GM23338 (cell line): ENCODE results near the gene DNAH8. TPM values are rescaled to one million over a fixed set of nuclear protein-coding genes. Genes with fewer than 3 reads are reported as not detected.

Experiments
- ATAC-seq: fragments of 200-7000 bp; cut with Tn5 transposase; 3 replicates; pipeline ENCODE4 v1.9.1; 2020
- DNase-seq: peaks from one replicate; pipeline ENCODE4 v3.0.0-alpha.2; 2015; ENCODE audit warnings: low spot score
- H2AFZ ChIP-seq: fragments of 200-600 bp; sonication (generic); 2 replicates; pipeline ENCODE4 v1.8.0; 2016; ENCODE audit warnings: antibody characterized with exemption, mild to moderate bottlenecking, moderate library complexity
- H3F3A ChIP-seq: fragments of 200-600 bp; sonication (generic); replicated peaks from 2 replicates; pipeline ENCODE4 v1.8.0; 2017; ENCODE audit warnings: antibody characterized with exemption, mixed run types, low read depth
- H3K27ac ChIP-seq: fragments of 200-600 bp; sonication (generic); 2 replicates; pipeline ENCODE4 v1.6.1; 2016; ENCODE audit warnings: low read depth
- H3K27me3 ChIP-seq: fragments of 200-600 bp; sonication (generic); 2 replicates; pipeline ENCODE4 v1.8.0; 2016; ENCODE audit warnings: mild to moderate bottlenecking, mixed run types, moderate library complexity; ENCODE audit not compliant: insufficient read depth
- H3K36me3 ChIP-seq: fragments of 200-600 bp; sonication (generic); 2 replicates; pipeline ENCODE4 v1.8.0; 2016; ENCODE audit warnings: mild to moderate bottlenecking; ENCODE audit not compliant: insufficient read depth
- H3K4me1 ChIP-seq: fragments of 200-600 bp; sonication (generic); 2 replicates; pipeline ENCODE4 v1.8.0; 2016; ENCODE audit warnings: mild to moderate bottlenecking, moderate library complexity; ENCODE audit not compliant: insufficient read depth
- H3K4me2 ChIP-seq: fragments of 200-600 bp; sonication (generic); 2 replicates; pipeline ENCODE4 v1.7.1; 2017; ENCODE audit warnings: mixed run types
- H3K4me3 ChIP-seq: fragments of 200-600 bp; sonication (generic); 2 replicates; pipeline ENCODE4 v1.6.1; 2016; ENCODE audit warnings: mixed run types
- H3K79me2 ChIP-seq: fragments of 200-600 bp; sonication (generic); replicated peaks from 2 replicates; pipeline ENCODE4 v1.8.0; 2017; ENCODE audit warnings: mild to moderate bottlenecking; ENCODE audit not compliant: insufficient read depth
- H3K9me2 ChIP-seq: fragments of 200-600 bp; sonication (generic); 2 replicates; pipeline ENCODE4 v1.8.0; 2017; ENCODE audit not compliant: insufficient read depth
- H4K20me1 ChIP-seq: fragments of 200-600 bp; sonication (generic); replicated peaks from 2 replicates; pipeline ENCODE4 v1.8.0; 2017; ENCODE audit warnings: mild to moderate bottlenecking; ENCODE audit not compliant: insufficient read depth
- H3K27ac Mint-ChIP-seq: 2 replicates; pipeline ENCODE4 v1.8.0; 2020; ENCODE audit warnings: inconsistent platforms, mild to moderate bottlenecking, moderate library complexity, mixed read lengths
- H3K27me3 Mint-ChIP-seq: 3 replicates; pipeline ENCODE4 v1.8.0; 2022; ENCODE audit warnings: low read depth, mild to moderate bottlenecking, moderate library complexity, mixed read lengths, inconsistent platforms; ENCODE audit not compliant: insufficient read depth, poor library complexity
- H3K36me3 Mint-ChIP-seq: 3 replicates; pipeline ENCODE4 v1.8.0; 2021; ENCODE audit warnings: low read depth, mild to moderate bottlenecking, inconsistent platforms, moderate library complexity, mixed read lengths
- H3K4me1 Mint-ChIP-seq: 3 replicates; pipeline ENCODE4 v1.8.0; 2020; ENCODE audit warnings: mild to moderate bottlenecking, inconsistent platforms, mixed read lengths
- H3K4me3 Mint-ChIP-seq: 3 replicates; pipeline ENCODE4 v1.8.0; 2021; ENCODE audit warnings: moderate library complexity, mild to moderate bottlenecking, inconsistent platforms, mixed read lengths
- H3K9me3 Mint-ChIP-seq: 3 replicates; pipeline ENCODE4 v1.8.0; 2020; ENCODE audit warnings: moderate library complexity, mild to moderate bottlenecking, inconsistent platforms, mixed read lengths
- CREB1 ChIP-seq: fragments of 250-450 bp; sonication (Bioruptor Pico); IDR thresholded peaks from 2 replicates; pipeline ENCODE4 v1.5.0; 2020; ENCODE audit warnings: low read depth, mild to moderate bottlenecking, moderate library complexity
- EZH2 ChIP-seq: fragments of 200-600 bp; sonication (generic); IDR thresholded peaks from one replicate; pipeline ENCODE4 v1.8.0; 2017; ENCODE audit warnings: antibody characterized with exemption, mild to moderate bottlenecking, low read depth; ENCODE audit not compliant: unreplicated experiment
- EZH2phosphoT487 ChIP-seq: fragments of 200-600 bp; sonication (generic); IDR thresholded peaks from one replicate; pipeline ENCODE4 v1.8.1; 2018; ENCODE audit warnings: antibody characterized with exemption; ENCODE audit not compliant: unreplicated experiment
- JUNB ChIP-seq: IDR thresholded peaks from one replicate; pipeline ENCODE4 v1.6.1; 2016; ENCODE audit warnings: antibody characterized with exemption; ENCODE audit not compliant: unreplicated experiment
- NANOG ChIP-seq: IDR thresholded peaks from 2 replicates; pipeline ENCODE4 v1.6.1; 2016; ENCODE audit warnings: antibody characterized with exemption, borderline replicate concordance
- POLR2AphosphoS5 ChIP-seq: IDR thresholded peaks from 2 replicates; pipeline ENCODE4 v1.6.1; 2016; ENCODE audit warnings: antibody characterized with exemption, low read depth
- STAT1 ChIP-seq: IDR thresholded peaks from one replicate; pipeline ENCODE4 v1.6.1; 2016; ENCODE audit warnings: antibody characterized with exemption; ENCODE audit not compliant: unreplicated experiment
- ZNF114 ChIP-seq: fragments of 250-450 bp; sonication (Bioruptor Pico); IDR thresholded peaks from 2 replicates; pipeline ENCODE4 v1.5.0; 2020; ENCODE audit warnings: mild to moderate bottlenecking, moderate library complexity
- ZNF331 ChIP-seq: fragments of 250-450 bp; sonication (Bioruptor Pico); IDR thresholded peaks from 2 replicates; pipeline ENCODE4 v1.5.0; 2020; ENCODE audit warnings: low read depth, mild to moderate bottlenecking, moderate library complexity
- polyA plus RNA-seq: library from polyadenylated mRNA; unstranded; fragments of >200 nt; fragmentation: Nextera tagmentation; extraction: Ambion mirVana; gene quantifications from 2 replicates; pipeline ENCODE4 v1.2.1, GENCODE V29; 2016
- total RNA-seq: library from RNA; depleted of rRNA; stranded (reverse); fragments of >200 nt; shearing (Covaris generic); gene quantifications from 2 replicates; pipeline ENCODE4 v1.2.3, GENCODE V29; 2014
- TF ChIP-seq, protein P1 (sequence below): IDR thresholded peaks from 2 replicates; pipeline ENCODE4 v1.6.1; 2016; ENCODE audit warnings: antibody characterized with exemption
- TF ChIP-seq, protein P2 (sequence below): IDR thresholded peaks from one replicate; pipeline ENCODE4 v1.6.1; 2018; ENCODE audit warnings: antibody characterized with exemption; ENCODE audit not compliant: unreplicated experiment
- TF ChIP-seq, protein P3 (sequence below): fragments of 250-450 bp; sonication (Bioruptor Pico); IDR thresholded peaks from 2 replicates; pipeline ENCODE4 v1.5.0; 2020; ENCODE audit warnings: mild to moderate bottlenecking, moderate library complexity
- TF ChIP-seq, protein P4 (sequence below), 2 experiments: fragments of 200-600 bp in 1 of 2; sonication (generic) in 1 of 2; conservative IDR thresholded peaks; 2 replicates each; pipeline versions ENCODE4 v1.5.1 to v1.6.1; 2016 to 2017; ENCODE audit warnings: antibody characterized with exemption in 2 of 2, low read depth in 2 of 2, mild to moderate bottlenecking in 2 of 2, moderate library complexity in 1 of 2

The DNAH8 gene
- total and polyA plus RNA-seq, 2 experiments from 2014 or later, result 0.02 TPM; not detected in 1

DNA sequence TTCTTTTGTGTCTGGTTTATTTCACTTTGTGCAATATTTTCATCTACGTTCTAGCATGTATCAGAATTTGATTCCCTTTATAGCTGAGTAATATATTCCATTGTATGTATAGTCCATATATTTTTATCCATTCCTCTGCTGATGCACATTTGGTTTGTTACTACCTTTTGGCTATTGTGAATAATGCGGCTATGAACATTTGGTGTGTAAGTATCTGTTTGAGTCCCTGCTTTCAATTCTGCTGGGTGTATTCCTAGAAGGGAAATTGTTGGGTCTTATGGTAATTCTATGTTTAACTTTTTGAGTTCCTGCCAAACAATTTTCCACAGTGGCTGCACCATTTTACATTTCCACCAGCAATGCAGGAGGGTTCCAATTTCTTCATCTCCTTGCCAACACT, 52.4 kb downstream of the DNAH8 start:
- H3K36me3 Mint-ChIP-seq, result no peaks in the 10 kb centered on the region
- H4K20me1 ChIP-seq, result no peaks in the 10 kb centered on the region
- no peaks in the 10 kb centered on the region for H3F3A ChIP-seq
- no peak overlapping the region for H3K4me2 ChIP-seq
- DNase-seq (no peak), ATAC-seq (no peak)
- peaks cover 7% of the 10 kb centered on the region; the same call in 1 of the 2 replicates for H3K4me1 ChIP-seq
- no peaks in the 10 kb centered on the region for H3K27me3 ChIP-seq
- H3K4me1 Mint-ChIP-seq, result peaks cover 15% of the 10 kb centered on the region; the same call in 2 of the 3 replicates
- H2AFZ ChIP-seq, result no peak overlapping the region
- no peak overlapping the region for H3K27ac Mint-ChIP-seq
- no peaks in the 10 kb centered on the region for H3K79me2 ChIP-seq
- H3K9me3 Mint-ChIP-seq, result no peaks in the 10 kb centered on the region; the same call in 2 of the 3 replicates
- H3K4me3 ChIP-seq, result no peak overlapping the region
- H3K9me2 ChIP-seq, result no peaks in the 10 kb centered on the region
- TF ChIP-seq, protein P1, sequence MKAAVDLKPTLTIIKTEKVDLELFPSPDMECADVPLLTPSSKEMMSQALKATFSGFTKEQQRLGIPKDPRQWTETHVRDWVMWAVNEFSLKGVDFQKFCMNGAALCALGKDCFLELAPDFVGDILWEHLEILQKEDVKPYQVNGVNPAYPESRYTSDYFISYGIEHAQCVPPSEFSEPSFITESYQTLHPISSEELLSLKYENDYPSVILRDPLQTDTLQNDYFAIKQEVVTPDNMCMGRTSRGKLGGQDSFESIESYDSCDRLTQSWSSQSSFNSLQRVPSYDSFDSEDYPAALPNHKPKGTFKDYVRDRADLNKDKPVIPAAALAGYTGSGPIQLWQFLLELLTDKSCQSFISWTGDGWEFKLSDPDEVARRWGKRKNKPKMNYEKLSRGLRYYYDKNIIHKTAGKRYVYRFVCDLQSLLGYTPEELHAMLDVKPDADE, result no peak
- TF ChIP-seq, protein P2, sequence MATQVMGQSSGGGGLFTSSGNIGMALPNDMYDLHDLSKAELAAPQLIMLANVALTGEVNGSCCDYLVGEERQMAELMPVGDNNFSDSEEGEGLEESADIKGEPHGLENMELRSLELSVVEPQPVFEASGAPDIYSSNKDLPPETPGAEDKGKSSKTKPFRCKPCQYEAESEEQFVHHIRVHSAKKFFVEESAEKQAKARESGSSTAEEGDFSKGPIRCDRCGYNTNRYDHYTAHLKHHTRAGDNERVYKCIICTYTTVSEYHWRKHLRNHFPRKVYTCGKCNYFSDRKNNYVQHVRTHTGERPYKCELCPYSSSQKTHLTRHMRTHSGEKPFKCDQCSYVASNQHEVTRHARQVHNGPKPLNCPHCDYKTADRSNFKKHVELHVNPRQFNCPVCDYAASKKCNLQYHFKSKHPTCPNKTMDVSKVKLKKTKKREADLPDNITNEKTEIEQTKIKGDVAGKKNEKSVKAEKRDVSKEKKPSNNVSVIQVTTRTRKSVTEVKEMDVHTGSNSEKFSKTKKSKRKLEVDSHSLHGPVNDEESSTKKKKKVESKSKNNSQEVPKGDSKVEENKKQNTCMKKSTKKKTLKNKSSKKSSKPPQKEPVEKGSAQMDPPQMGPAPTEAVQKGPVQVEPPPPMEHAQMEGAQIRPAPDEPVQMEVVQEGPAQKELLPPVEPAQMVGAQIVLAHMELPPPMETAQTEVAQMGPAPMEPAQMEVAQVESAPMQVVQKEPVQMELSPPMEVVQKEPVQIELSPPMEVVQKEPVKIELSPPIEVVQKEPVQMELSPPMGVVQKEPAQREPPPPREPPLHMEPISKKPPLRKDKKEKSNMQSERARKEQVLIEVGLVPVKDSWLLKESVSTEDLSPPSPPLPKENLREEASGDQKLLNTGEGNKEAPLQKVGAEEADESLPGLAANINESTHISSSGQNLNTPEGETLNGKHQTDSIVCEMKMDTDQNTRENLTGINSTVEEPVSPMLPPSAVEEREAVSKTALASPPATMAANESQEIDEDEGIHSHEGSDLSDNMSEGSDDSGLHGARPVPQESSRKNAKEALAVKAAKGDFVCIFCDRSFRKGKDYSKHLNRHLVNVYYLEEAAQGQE, result no peak
- TF ChIP-seq POLR2AphosphoS5 (no peak), EZH2phosphoT487 (no peak), CREB1 (CRISPR knock-in tag) (no peak), ZNF114 (CRISPR knock-in tag) (no peak), JUNB (no peak), ZNF331 (CRISPR knock-in tag) (no peak), NANOG (no peak), STAT1 (no peak), EZH2 (no peak)
- TF ChIP-seq, protein P3, sequence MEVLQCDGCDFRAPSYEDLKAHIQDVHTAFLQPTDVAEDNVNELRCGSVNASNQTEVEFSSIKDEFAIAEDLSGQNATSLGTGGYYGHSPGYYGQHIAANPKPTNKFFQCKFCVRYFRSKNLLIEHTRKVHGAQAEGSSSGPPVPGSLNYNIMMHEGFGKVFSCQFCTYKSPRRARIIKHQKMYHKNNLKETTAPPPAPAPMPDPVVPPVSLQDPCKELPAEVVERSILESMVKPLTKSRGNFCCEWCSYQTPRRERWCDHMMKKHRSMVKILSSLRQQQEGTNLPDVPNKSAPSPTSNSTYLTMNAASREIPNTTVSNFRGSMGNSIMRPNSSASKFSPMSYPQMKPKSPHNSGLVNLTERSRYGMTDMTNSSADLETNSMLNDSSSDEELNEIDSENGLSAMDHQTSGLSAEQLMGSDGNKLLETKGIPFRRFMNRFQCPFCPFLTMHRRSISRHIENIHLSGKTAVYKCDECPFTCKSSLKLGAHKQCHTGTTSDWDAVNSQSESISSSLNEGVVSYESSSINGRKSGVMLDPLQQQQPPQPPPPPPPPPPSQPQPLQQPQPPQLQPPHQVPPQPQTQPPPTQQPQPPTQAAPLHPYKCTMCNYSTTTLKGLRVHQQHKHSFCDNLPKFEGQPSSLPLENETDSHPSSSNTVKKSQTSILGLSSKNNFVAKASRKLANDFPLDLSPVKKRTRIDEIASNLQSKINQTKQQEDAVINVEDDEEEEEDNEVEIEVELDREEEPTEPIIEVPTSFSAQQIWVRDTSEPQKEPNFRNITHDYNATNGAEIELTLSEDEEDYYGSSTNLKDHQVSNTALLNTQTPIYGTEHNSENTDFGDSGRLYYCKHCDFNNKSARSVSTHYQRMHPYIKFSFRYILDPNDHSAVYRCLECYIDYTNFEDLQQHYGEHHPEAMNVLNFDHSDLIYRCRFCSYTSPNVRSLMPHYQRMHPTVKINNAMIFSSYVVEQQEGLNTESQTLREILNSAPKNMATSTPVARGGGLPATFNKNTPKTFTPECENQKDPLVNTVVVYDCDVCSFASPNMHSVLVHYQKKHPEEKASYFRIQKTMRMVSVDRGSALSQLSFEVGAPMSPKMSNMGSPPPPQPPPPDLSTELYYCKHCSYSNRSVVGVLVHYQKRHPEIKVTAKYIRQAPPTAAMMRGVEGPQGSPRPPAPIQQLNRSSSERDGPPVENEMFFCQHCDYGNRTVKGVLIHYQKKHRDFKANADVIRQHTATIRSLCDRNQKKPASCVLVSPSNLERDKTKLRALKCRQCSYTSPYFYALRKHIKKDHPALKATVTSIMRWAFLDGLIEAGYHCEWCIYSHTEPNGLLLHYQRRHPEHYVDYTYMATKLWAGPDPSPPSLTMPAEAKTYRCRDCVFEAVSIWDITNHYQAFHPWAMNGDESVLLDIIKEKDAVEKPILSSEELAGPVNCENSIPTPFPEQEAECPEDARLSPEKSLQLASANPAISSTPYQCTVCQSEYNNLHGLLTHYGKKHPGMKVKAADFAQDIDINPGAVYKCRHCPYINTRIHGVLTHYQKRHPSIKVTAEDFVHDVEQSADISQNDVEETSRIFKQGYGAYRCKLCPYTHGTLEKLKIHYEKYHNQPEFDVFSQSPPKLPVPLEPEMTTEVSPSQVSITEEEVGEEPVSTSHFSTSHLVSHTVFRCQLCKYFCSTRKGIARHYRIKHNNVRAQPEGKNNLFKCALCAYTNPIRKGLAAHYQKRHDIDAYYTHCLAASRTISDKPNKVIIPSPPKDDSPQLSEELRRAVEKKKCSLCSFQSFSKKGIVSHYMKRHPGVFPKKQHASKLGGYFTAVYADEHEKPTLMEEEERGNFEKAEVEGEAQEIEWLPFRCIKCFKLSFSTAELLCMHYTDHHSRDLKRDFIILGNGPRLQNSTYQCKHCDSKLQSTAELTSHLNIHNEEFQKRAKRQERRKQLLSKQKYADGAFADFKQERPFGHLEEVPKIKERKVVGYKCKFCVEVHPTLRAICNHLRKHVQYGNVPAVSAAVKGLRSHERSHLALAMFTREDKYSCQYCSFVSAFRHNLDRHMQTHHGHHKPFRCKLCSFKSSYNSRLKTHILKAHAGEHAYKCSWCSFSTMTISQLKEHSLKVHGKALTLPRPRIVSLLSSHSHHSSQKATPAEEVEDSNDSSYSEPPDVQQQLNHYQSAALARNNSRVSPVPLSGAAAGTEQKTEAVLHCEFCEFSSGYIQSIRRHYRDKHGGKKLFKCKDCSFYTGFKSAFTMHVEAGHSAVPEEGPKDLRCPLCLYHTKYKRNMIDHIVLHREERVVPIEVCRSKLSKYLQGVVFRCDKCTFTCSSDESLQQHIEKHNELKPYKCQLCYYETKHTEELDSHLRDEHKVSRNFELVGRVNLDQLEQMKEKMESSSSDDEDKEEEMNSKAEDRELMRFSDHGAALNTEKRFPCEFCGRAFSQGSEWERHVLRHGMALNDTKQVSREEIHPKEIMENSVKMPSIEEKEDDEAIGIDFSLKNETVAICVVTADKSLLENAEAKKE, result no peak
- TF ChIP-seq, protein P4, sequence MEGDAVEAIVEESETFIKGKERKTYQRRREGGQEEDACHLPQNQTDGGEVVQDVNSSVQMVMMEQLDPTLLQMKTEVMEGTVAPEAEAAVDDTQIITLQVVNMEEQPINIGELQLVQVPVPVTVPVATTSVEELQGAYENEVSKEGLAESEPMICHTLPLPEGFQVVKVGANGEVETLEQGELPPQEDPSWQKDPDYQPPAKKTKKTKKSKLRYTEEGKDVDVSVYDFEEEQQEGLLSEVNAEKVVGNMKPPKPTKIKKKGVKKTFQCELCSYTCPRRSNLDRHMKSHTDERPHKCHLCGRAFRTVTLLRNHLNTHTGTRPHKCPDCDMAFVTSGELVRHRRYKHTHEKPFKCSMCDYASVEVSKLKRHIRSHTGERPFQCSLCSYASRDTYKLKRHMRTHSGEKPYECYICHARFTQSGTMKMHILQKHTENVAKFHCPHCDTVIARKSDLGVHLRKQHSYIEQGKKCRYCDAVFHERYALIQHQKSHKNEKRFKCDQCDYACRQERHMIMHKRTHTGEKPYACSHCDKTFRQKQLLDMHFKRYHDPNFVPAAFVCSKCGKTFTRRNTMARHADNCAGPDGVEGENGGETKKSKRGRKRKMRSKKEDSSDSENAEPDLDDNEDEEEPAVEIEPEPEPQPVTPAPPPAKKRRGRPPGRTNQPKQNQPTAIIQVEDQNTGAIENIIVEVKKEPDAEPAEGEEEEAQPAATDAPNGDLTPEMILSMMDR (conservative IDR thresholded peaks at IDR 0.05; ENCODE audit: low read depth in 2 of 2), result no peak
- no peaks in the 10 kb centered on the region for H3K36me3 ChIP-seq
- H3K4me3 Mint-ChIP-seq, result no peak overlapping the region
- no peak overlapping the region for H3K27ac ChIP-seq
- H3K27me3 Mint-ChIP-seq, result peaks cover 4% of the 10 kb centered on the region
